HG02571 (cell line): ENCODE measurements around the gene TMEM117.
"Not testable (repeated sequence)": the region's sequence is repeated elsewhere in the genome, so short reads cannot be mapped to it uniquely, and the experiment has no call there.

Experiments
- ATAC-seq: cut with Tn5 transposase; IDR thresholded peaks from one replicate; pipeline ENCODE4 v1.9.1; 2021; ENCODE audit warnings: mild to moderate bottlenecking, moderate library complexity; ENCODE audit not compliant: unreplicated experiment

The TMEM117 gene

DNA sequence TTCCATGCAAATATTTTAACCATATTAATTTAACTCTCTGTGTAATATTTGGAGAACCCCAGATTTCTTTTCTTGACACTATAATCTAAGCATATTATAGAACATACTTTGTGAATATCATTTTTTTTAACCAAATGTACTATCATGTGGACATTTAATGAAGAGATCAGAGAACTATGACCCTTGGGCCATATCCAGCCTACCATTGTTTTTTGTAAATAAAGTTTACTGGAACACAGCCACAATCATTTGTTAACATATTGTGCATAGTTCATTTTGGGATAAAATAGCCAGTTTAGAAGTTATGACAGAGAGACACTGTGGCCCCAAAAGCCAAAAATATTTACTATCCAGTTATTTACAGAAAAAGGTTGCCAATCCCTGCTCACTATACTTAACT is 338.2 kb downstream of the TMEM117 start:
- ATAC-seq = no peak

DNA sequence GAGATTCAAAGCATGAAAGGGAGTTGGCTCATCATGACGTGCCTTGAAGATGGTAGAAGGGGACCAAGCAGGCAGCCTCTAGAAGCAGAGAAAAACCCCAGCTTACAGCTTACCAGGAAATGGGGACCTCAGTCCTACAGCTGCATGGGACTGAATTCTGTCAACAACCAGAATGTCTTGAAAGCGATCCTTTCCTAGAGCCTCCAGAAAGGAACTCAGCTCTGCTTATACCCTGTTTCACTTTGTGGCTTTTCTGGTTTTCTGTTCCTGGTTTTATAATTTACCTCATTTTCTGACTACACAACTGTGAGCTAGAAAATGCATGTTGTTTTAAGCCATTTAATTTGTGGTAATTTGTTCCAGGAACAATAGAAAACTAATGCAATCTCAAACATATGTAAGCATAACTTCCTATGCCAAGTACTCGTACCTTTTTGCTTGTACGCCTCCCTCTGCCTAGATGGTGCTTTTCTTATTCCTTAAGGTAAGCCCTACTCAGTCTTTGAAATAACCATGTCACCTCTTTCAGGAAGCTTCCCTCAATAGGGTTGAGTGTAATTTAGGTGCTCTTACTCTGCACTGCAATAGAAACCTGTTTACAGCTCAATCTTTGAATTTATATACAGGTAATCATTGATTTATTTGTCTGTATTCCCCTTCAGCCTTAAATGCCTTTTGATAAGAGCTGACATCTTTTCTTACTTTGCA is 348.8 kb downstream of the TMEM117 start:
- peak; percentile 92 for ATAC-seq

DNA sequence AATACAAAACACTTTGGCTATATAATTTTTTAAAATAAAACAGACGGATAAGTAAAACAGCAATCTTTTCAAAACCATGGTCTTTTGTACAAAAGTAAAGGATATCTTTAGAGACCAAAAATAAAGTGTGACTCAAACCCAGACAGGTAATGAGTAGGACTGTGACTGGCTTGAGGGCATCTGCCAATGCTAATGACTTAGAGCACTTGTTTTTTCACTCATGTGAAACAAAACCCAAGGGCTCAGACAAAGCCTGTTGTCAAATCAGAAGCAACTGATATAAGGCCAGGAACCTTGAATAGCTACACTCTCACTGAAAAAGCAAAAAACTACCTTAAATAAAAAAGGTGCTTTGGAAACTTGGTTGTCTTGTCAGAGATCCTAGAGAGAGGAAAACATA is 357.4 kb downstream of the TMEM117 start:
- peak; percentile 99 for ATAC-seq

DNA sequence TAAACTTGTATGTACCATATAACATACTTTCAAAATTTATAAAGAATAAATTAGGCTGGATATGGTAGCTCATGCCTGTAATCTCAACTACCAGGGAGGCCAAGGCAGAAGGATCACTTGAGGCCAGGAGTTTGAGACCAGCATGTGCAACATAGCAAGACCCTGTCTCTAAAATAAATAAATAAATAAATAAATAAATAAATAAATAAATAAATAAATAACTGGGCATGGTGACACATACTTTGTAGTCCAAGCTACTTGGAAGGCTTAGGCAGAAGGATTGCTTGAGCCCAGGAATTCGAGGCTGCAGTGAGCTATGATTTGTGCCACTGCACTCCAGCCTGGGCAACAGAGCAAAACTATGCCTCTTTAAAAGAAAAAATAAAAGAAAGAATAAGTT is 359.8 kb downstream of the TMEM117 start:
- not testable (repeated sequence) for ATAC-seq

DNA sequence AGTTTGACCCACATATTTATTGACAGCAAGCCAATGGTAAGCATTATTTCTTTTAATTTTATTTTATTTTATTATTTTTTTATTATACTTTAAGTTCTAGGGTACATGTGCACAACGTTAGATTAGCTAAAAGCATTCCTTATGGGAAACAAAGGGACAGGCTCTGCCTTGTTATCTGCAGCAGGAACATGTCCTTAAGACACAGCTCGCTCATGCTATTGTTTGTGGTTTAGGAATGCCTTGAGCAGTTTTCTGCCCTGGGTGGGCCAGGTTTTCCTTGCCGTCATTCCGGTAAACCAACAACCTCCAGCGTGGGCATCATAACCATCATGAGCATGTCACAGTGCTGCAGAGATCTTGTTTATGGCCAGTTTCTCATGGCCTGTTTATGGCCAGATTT is 370.2 kb downstream of the TMEM117 start:
- ATAC-seq = no peak

DNA sequence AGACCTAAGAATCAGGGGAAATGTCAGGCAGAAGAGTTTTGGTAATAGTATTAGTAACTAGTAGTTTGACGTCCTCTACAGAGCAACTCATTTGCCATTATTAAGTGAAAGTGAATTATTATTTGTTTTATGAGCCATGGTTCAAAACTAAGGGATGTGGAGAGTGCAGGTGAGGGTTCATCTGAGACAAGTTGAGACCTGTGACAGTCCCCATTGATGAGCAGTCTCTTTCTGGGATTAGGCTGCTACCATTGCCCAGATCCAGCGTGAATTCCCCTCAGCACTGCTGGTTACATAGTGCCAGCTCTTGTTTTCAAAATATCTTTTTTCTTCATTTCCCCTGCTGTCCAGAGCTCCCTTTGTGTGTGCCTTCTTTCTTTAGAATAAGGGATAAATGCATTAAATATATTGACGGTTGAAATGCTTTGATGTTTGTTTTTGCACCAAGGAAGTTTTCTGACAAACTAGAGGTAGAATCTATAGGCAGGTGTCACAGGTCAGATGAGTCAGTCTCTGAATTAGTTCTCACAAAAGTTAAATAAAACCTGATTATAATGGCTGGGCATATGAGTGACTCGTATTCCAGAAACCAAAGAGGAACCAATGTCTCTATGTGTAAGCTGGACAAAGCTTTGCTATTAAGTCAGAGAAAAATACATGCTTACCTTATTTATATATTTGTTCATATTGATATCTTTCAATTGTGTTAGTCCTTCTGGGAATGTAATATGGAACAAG is 381.4 kb downstream of the TMEM117 start:
- no peak for ATAC-seq

DNA sequence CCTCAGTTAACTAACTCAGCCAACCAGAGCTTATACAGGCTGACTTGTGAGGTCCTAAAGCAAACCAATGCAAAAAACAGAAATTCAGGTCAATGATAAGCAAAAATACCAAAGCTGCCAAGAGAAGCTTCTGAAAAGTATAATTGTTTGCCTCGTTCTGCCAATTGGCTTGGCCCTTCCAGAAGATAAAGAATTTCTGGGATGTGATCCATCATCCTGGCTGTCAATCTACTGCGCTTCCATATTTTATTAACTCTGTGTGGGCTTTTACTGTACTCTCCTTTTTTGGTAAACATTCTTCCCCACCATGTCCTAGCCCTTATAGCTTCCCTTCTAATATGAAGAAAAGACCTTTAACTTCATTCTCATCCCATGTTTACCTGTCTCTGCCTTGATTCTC is 387.9 kb downstream of the TMEM117 start:
- ATAC-seq = no peak

DNA sequence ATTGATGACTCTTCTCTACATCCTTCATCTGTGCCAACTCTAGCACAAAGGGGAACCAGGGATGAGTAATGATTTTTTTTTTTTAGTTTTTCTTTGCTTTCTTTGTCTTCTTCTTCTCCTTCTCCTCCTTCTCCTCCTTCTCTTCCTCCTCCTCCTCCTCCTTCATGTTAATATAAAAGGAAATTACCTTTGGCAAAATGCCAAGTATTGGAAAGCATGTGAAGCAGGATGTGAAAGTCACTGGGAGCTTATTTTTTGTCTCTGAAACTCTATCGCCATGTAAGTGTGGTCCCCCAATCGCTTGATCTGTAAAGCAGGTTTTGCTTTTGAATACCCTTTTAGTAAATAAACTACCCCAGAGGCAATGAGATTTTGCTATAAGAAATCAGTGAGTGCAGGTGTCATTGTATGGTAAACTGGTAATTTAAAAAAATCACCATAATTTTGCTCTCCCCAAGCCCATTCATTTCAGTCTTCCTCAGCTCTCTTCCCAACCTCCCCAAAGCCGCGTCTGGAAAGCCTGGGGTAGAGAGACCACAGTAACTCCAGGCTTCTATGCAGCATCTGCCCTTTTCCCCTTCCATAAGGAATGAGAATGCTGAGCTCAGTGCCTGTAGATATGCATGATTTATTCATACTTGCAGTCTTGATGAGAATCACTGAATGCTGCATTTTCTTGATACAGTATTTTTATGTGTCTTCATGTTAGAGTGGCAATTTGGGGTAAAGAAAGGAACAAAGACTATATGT is 388.7 kb downstream of the TMEM117 start:
- ATAC-seq = no peak

DNA sequence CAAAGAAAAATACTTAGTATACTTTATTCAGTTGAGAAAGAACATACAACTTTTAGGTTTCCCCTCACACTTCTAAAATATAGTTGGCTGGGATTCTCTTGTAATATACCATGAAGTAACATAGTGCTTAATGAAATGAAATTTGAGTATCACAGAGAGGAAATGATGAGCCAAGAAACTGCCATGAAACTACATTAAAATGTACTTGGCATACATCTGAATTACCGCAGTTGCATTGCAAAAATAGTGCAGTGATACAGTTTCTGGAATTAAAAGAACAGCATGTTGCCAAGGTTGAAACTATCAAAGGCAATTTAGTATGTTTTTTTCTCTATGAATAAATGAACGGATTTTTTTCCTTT is 389.2 kb downstream of the TMEM117 start:
- ATAC-seq = no peak

DNA sequence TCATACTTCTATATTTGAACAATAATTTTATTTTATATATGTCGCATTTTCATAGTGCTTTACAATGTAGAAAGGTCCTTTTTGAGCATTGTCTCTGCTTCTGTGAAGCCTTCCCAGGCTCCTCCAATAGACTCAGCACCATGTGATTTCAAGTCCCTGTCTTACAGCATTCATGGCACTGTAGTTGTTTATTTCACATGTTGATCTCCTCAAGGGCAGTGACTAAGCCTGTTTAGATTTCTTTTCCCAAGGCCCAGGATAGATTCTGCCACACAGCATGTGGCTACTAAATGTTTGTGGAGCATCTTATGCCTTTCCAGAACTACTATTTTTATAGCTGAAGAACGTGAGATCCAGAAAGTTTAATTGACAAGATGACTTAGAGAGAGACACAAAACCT is 391.7 kb downstream of the TMEM117 start:
- ATAC-seq = no peak

DNA sequence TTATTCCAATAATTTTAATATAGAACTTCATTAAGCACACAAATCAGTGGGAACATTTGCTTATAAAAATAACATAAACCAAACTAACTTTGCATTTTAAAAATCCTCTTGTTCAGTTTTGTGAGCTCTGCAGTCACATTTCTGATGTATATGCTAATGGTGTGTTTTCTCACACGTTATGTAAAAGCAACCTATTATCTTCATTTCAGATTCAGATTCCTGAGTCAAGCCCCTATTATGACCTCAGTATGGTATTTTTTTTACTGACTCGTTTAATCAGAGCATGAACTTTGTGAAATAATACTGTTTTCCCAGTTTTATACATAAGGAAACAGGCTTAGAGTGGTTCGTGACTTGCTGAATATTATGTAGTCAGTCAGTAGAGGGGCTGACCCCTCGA is 394.0 kb downstream of the TMEM117 start:
- no peak for ATAC-seq

DNA sequence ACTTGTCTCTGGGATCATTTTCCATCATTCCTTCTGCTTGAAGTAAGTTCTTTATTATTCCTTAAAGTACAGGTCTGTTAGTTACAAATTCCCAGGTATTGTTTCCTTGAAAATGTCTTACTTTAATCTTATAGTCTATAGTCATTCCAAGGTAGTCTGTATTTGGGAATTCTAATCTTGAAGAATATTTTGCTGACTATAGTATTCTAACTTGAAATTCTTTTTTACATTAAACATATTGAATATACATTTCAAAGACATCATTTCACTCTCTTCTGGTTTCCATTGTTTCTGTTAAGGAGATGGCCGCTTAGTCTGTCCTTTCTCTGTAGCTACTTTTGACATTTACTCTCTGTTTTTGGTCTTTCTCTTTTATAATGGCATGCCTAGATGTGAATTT is 399.8 kb downstream of the TMEM117 start:
- no peak for ATAC-seq

DNA sequence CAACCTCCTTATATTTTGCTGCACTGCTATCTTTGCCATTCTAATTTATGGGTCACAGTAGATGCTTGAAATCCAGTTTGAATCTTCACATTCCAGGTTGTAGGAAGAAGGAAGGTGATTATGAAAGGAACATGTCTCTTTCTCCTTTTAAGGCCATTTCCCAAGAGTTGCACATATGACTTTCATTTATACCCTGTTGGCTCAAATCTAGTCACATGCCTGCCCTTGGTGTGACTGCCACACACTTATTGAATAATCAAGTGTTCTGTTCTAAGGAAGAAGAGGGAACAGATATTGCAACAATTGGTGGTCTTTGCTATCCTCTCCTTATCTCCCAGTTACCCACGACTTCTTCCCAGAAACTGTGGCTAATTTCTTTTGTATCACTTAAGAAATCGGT is 404.3 kb downstream of the TMEM117 start:
- ATAC-seq = no peak

DNA sequence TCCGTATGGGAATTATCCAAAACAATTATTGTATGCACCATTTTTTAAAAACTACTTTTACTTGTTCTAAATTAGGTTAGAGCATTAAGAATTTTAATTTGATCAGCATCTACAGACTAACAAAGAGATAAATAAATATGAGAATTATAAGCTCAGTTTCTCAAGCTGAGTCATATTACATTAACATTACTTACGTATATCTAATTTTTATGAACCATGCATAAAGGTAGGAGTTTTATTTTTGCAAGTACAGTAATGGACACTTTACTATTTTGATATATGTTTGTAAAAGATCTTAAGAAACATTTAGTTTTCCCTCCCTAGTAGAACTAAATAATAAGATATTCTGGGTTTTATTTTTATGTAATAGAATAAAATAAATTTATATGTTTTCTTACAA is 410.1 kb downstream of the TMEM117 start:
- ATAC-seq = no peak

DNA sequence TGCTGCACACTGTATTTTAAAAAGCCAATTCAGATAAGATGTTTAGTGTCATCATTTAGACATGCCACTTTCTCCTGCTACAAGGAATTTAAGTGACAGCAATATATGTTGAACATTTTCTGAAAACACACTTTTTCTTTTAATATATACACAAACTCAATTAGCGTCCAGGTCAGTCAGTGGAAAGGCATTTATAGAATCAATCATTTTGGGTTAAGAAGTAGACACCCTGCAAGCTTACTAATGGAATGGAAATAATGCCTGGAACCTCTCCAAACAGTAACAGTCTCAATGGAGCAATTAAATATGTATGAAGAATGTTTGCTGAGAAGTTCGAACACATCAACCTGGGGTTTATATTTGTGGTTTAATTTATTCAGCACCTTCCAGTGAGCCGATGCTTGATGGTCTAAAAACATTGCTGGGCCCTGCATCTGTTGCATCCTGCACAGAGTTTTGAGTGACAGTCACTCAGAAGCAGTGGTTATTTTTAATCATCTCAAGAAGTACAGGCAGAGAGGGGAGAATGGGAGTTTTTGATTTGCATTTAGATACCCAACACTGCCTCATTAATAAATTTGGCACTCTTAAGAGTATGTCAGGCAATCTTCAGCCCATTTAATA is 410.7 kb downstream of the TMEM117 start:
- ATAC-seq = no peak

DNA sequence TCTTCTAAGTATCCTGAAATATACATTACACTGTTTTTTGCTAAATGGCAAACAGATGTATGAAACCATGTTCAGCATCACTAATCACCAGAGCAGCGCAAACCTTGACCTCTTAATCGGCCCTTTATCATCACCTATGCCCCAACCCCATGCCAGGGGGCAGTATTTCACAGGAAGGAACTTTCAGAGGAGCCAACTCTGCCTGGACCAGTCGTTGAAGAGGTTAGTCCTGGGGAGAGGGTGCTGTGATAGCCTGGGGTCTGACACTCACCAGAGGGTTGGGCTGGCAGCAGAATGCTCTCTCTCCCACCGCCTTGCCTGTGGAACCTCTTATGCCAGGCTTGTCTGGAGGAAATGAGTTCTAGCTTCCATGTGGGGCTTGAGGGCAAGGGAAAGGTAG is 411.7 kb downstream of the TMEM117 start:
- no peak for ATAC-seq

DNA sequence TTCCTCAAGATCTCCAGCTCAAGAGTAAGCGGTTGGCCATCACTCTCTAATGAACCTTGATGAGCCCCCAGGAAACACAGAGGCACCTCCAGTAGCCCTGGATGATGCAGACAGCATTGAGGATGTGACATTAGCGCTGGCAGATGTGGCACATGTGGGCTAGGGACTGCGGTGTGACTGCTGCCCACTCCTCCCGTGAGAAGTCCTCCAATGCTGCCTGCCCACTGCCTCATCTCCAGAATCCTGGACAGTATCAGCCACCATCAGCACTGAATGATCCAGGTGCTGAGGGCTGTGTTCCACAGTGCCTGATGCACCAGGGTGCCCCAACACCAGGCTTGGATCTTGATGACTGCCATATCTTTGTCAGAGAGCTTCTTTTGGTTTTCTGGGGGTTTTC is 412.6 kb downstream of the TMEM117 start:
- no peak for ATAC-seq

DNA sequence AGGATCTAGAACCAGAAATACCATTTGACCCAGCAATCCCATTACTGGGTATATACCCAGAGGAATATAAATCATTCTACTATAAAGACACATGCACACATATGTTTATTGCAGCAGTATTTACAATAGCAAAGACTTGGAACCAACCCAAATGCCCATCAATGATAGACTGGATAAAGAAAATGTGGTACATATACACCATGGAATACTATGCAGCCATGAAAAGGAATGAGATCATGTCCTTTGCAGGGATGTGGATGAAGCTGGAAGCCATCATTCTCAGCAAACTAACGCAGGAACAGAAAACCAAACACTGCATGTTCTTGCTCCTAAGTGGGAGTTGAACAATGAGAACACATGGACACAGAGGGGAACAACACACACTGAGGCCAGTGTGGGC is 414.6 kb downstream of the TMEM117 start:
- ATAC-seq = not testable (repeated sequence)

DNA sequence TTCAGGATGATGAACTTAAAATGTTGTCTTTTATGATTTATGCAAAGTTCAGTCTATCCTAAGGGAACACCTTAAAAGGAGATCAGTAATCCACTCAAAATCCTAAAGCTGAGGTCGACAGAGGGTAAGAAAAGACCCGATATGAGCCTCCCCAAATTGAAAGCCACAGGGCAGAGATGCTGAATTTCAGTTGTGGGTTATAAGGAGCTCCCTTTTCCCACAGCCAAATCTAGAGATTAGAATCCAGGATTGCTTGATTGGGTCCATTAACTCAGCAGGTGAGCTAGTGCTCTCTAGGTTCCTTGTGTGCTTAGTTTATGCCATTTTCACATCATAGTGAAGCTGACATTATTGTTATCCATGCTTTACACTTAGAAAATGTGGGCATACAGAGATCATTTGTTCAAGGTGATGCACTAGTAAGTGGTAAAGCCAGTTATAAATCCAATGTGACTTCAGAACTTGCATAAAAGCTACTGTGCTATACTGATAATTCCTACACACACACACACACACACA is 417.5 kb downstream of the TMEM117 start:
- no peak for ATAC-seq

DNA sequence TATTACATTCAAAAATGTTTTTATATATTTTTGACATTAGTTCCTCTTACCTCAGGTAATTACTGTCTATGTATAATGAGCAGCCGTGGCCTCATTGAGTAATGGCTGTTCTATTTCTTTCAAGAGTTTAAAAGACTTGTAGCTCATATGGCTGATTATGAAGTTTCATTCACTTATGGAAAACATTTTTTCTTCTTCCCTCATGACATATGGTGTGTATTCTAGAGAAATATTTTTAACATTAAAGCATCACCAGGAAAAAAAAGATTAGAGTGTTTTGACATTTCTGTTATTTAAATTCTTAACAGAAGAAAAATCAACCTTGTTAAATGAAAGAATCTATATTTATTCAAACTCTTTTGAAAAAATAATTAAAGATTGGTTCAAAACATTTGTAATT is 422.4 kb downstream of the TMEM117 start:
- no peak for ATAC-seq

DNA sequence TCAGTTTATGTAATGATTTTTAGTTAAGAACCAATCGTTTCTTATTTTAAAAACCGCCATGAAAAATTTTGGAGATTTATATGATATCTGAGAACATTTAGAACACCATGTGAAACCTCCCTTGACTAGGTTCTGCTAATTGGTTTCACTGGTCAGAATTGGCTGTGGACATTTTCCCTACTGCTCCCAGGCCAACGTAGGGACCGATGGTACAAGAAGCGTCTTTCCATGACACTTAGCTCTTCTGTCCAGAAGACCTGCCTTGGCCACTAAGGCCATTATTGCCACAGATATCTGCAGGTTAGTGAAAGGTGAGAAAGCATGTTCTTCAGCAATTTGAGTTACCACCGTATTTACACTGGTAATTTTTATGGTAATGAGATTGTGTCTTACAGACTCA is 424.0 kb downstream of the TMEM117 start:
- no peak for ATAC-seq
